CD4-positive, CD25-positive, alpha-beta regulatory T cell (primary cell): ENCODE measurements around the gene KAT2B. TPM values are rescaled to one million over a fixed set of nuclear protein-coding genes. Genes with fewer than 3 reads are reported as not detected.
A peak's percentile ranks its signal among the peaks of the same experiment; 100 is the strongest.

Experiments
- ATAC-seq, 2 donors: fragments of 150-1000 bp; cut with Tn5 transposase; one replicate each; pipeline ENCODE4 v1.10.0; 2021; ENCODE audit warnings: low read depth in 2 of 2, moderate number of reproducible peaks in 2 of 2, moderate library complexity in 1 of 2
- DNase-seq, 3 donors: peaks; one replicate each; pipeline versions ENCODE4 v3.0.0 to v3.0.0-alpha.2; 2012 to 2022; ENCODE audit warnings: mixed read lengths in 1 of 3
- H3K27ac ChIP-seq: one replicate; pipeline ENCODE4 v1.7.0; 2013; ENCODE audit warnings: mild to moderate bottlenecking, low read length; ENCODE audit not compliant: insufficient read depth, poor library complexity, severe bottlenecking
- H3K27me3 ChIP-seq: one replicate; pipeline ENCODE4 v1.7.0; 2013; ENCODE audit warnings: low read length; ENCODE audit not compliant: control insufficient read depth, insufficient read depth
- H3K36me3 ChIP-seq: one replicate; pipeline ENCODE4 v1.7.0; 2013; ENCODE audit warnings: mild to moderate bottlenecking, low read length, moderate library complexity; ENCODE audit not compliant: control insufficient read depth, insufficient read depth
- H3K4me1 ChIP-seq: 2 replicates; pipeline ENCODE4 v1.7.0; 2013; ENCODE audit warnings: mild to moderate bottlenecking, low read length; ENCODE audit not compliant: insufficient read depth, control insufficient read depth, poor library complexity, severe bottlenecking
- H3K4me3 ChIP-seq: one replicate; pipeline ENCODE4 v1.7.0; 2013; ENCODE audit warnings: low read depth, mild to moderate bottlenecking, low read length, moderate library complexity
- H3K9me3 ChIP-seq, 2 experiments: 1 replicate in 1 of 2; 2 replicates in 1 of 2; pipeline ENCODE4 v1.7.0; 2013; ENCODE audit warnings: low read length in 2 of 2, mild to moderate bottlenecking in 1 of 2, moderate library complexity in 1 of 2; ENCODE audit not compliant: control insufficient read depth in 2 of 2
- H3K27ac Mint-ChIP-seq, 3 donors: one replicate each; pipeline ENCODE4 v1.8.0; 2020 to 2022; ENCODE audit warnings: mild to moderate bottlenecking in 3 of 3, mixed read lengths in 3 of 3, moderate library complexity in 2 of 3
- H3K27me3 Mint-ChIP-seq: one replicate; pipeline ENCODE4 v1.8.0; 2022; ENCODE audit warnings: mild to moderate bottlenecking, mixed read lengths
- H3K36me3 Mint-ChIP-seq: one replicate; pipeline ENCODE4 v1.8.0; 2020; ENCODE audit warnings: mixed read lengths
- H3K4me1 Mint-ChIP-seq, 4 donors: one replicate each; pipeline ENCODE4 v1.8.0; 2020 to 2022; ENCODE audit warnings: mixed read lengths in 4 of 4, mild to moderate bottlenecking in 1 of 4
- H3K4me3 Mint-ChIP-seq, 4 donors: one replicate each; pipeline ENCODE4 v1.8.0; 2020 to 2022; ENCODE audit warnings: mild to moderate bottlenecking in 4 of 4, mixed read lengths in 4 of 4, moderate library complexity in 3 of 4
- H3K9me3 Mint-ChIP-seq, 7 donors: one replicate each; pipeline ENCODE4 v1.8.0; 2020 to 2022; ENCODE audit warnings: mixed read lengths in 7 of 7, mild to moderate bottlenecking in 3 of 7, moderate library complexity in 2 of 7
- polyA plus RNA-seq, 4 donors: library from polyadenylated mRNA; unstranded; fragments of 300-500 nt; fragmentation: Illumina TruSeq; gene quantifications; one replicate each; pipeline ENCODE4 v1.2.3, GENCODE V29; 2021
- total RNA-seq: library from RNA; stranded (reverse); gene quantifications from one replicate; pipeline ENCODE4 v1.2.3, GENCODE V29; 2022

KAT2B gene
- total and polyA plus RNA-seq, 5 donors from 2014 or later, result 5.7 to 185 (median 8.7) TPM

DNA sequence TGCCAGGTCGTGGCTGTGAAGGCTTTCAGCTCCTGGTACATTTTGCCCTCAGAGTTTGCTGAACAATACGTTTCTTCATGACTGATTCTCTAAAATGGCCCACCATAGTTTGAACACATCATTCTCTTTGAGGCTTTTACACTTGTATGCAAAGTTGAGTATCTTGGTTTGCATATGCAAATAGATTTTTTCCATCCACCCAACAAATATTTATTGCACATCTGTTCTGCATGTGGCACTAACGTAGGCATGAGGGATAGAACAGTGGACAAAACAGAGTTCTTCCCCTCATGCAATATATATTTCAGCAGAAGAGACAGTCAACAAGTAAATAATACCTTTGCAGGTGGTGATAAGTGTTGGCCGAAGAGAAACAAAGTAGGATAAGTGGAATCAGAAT, 55.2 kb downstream of the KAT2B start:
- peaks cover 62% of the 10 kb centered on the region for H3K36me3 Mint-ChIP-seq
- H3K4me1 Mint-ChIP-seq, result peaks cover 27 to 58% (median 48%) of the 10 kb centered on the region in 4 donors
- H3K9me3 Mint-ChIP-seq, result peaks cover 0 to 1% (median 0%) of the 10 kb centered on the region in 7 donors
- no peak for ATAC-seq
- H3K27me3 Mint-ChIP-seq, result no peaks in the 10 kb centered on the region
- no peaks in the 10 kb centered on the region for H3K27me3 ChIP-seq
- peak overlapping the region in 2 of 4 donors; percentile 10 to 36 for H3K4me3 Mint-ChIP-seq
- H3K36me3 ChIP-seq, result peaks cover 53% of the 10 kb centered on the region
- no peak overlapping the region for H3K4me3 ChIP-seq
- no peak for DNase-seq
- no peaks in the 10 kb centered on the region for H3K9me3 ChIP-seq
- H3K27ac ChIP-seq, result no peak overlapping the region
- H3K4me1 ChIP-seq, result peaks cover 20% of the 10 kb centered on the region
- peak overlapping the region in 2 of 3 donors; percentile 10 to 71 for H3K27ac Mint-ChIP-seq

DNA sequence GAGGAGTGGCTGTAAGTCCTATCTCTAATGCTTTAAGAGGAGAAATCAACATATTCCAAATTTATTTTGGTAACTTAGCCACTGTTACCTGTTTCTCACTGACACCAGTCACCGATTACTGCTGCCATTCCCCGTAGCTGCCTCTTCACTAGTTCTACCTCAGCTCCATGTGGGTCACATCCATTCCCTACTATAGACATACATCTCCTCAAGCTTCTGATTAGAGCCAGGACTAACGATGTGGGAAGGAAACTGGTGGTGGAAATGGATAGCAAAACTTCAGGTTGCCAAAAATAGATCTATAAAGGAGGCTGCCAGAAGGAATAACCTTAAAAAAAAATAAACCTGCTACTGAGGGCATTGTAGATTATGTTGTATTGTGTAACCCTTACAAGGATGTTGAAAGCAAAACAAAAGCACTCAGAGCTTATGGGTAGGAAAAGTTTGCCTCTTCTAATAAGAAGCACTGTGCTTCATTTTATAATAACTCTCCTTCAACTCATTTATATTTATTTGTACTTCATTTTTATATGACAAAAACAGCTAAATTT, 56.0 kb downstream of the KAT2B start:
- Histone ChIP-seq H3K27me3 (no peaks in the 10 kb centered on the region), H3K4me3 (no peak overlapping the region), H3K4me1 (peaks cover 26% of the 10 kb centered on the region), H3K27ac (no peak overlapping the region), H3K36me3 (peaks cover 55% of the 10 kb centered on the region), H3K9me3 (no peaks in the 10 kb centered on the region)
- Mint-ChIP-seq H3K36me3 (peaks cover 63% of the 10 kb centered on the region), H3K27ac (peak overlapping the region; percentile 10 to 76 (median 71)), H3K4me3 (no peak overlapping the region), H3K4me1 (peaks cover 26 to 63% (median 49%) of the 10 kb centered on the region in 4 donors), H3K27me3 (no peaks in the 10 kb centered on the region), H3K9me3 (no peaks in the 10 kb centered on the region)
- no peak for DNase-seq
- ATAC-seq, result no peak

DNA sequence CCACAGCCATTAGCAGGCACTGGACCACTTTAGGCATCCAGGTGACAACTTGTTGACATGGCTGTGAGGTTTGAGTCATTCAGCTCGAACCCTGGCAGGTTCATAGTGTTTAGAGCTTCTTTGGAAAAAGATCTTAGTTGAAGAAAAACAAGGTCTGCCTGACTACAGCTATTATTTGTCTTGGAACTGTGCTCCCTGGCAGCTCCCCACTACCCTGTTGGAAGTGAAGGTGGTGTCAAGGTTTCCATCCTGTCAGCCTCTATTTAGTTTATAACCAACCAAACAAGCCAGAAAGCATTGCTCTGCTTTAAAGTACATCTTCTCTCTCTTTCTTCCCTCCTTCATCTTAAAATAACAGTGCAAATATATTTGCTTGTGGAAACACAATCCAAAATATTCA, 56.8 kb downstream of the KAT2B start:
- peaks cover 60% of the 10 kb centered on the region for H3K36me3 Mint-ChIP-seq
- H3K4me1 Mint-ChIP-seq, result peaks cover 21 to 65% (median 50%) of the 10 kb centered on the region in 4 donors
- peak overlapping the region in 1 of 3 donors; percentile 63 for H3K27ac Mint-ChIP-seq
- H3K9me3 Mint-ChIP-seq, result no peaks in the 10 kb centered on the region
- H3K9me3 ChIP-seq, result no peaks in the 10 kb centered on the region
- H3K4me3 ChIP-seq, result no peak overlapping the region
- peak overlapping the region; percentile 35 for H3K27ac ChIP-seq
- H3K4me3 Mint-ChIP-seq, result no peak overlapping the region
- ATAC-seq (no peak), DNase-seq (no peak)
- H3K27me3 Mint-ChIP-seq, result no peaks in the 10 kb centered on the region
- peaks cover 59% of the 10 kb centered on the region for H3K36me3 ChIP-seq
- H3K27me3 ChIP-seq, result no peaks in the 10 kb centered on the region
- peaks cover 32% of the 10 kb centered on the region for H3K4me1 ChIP-seq

DNA sequence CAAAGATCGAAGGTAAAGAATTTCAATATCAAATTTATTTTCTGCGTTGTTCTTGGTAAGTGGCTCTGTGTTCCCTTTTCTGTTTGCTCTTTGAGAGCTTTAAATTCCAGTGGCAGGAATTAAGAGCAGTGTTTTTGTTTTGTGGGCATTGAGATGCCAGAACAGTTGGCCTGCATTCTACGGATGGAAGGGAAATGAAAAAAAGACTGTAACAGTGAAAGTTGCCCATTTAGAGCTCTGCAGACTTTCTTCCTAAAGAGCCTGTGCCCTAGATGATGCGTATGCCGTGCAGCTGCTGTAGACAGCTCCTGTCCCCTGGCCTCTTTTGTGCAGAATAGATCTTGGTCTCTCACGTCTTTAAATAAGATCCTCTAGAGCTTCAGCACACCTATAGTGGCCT, 58.8 kb downstream of the KAT2B start:
- no peaks in the 10 kb centered on the region for H3K27me3 ChIP-seq
- H3K9me3 Mint-ChIP-seq, result no peaks in the 10 kb centered on the region
- no peak overlapping the region for H3K4me3 ChIP-seq
- no peaks in the 10 kb centered on the region for H3K9me3 ChIP-seq
- ATAC-seq (no peak), DNase-seq (no peak)
- peaks cover 52% of the 10 kb centered on the region for H3K36me3 Mint-ChIP-seq
- H3K4me1 Mint-ChIP-seq, result peaks cover 34 to 75% (median 61%) of the 10 kb centered on the region in 4 donors
- peaks cover 51% of the 10 kb centered on the region for H3K36me3 ChIP-seq
- peak overlapping the region in 3 of 4 donors; percentile 1 to 82 (median 66) for H3K4me3 Mint-ChIP-seq
- H3K27ac ChIP-seq, result no peak overlapping the region
- no peaks in the 10 kb centered on the region for H3K27me3 Mint-ChIP-seq
- peaks cover 52% of the 10 kb centered on the region for H3K4me1 ChIP-seq
- peak overlapping the region; percentile 49 to 89 (median 81) for H3K27ac Mint-ChIP-seq

DNA sequence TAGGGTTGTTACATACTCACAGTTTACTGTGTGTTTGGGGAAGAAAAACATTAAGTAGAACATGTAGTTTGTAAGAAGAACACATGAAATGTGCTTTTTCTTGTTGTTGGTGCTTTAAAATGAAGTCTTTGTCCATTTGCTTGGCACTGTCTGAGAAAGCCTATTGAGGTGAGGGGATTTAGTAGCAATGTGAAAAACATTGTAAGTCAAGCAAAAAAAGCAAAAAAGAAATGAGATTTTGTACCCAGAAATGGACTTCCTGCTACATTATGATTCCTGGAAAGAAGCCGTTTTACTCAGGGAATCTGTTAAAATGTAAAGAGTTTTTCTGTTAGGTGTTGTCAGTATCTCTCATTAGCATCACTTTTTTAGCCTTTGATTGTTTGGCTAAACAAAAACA, 59.9 kb downstream of the KAT2B start:
- Histone ChIP-seq H3K27me3 (no peaks in the 10 kb centered on the region), H3K4me3 (peak overlapping the region; percentile 61), H3K4me1 (peaks cover 59% of the 10 kb centered on the region), H3K27ac (peak overlapping the region; percentile 53), H3K36me3 (peaks cover 41% of the 10 kb centered on the region), H3K9me3 (no peaks in the 10 kb centered on the region)
- H3K4me3 Mint-ChIP-seq, result peak overlapping the region; percentile 38 to 83 (median 63)
- H3K4me1 Mint-ChIP-seq, result peaks cover 37 to 75% (median 65%) of the 10 kb centered on the region in 4 donors
- no peaks in the 10 kb centered on the region for H3K9me3 Mint-ChIP-seq
- DNase-seq (peak in 1 of 3 donors; percentile 82), ATAC-seq (no peak)
- peak overlapping the region; percentile 81 to 91 (median 89) for H3K27ac Mint-ChIP-seq
- H3K36me3 Mint-ChIP-seq, result peaks cover 41% of the 10 kb centered on the region
- no peaks in the 10 kb centered on the region for H3K27me3 Mint-ChIP-seq

DNA sequence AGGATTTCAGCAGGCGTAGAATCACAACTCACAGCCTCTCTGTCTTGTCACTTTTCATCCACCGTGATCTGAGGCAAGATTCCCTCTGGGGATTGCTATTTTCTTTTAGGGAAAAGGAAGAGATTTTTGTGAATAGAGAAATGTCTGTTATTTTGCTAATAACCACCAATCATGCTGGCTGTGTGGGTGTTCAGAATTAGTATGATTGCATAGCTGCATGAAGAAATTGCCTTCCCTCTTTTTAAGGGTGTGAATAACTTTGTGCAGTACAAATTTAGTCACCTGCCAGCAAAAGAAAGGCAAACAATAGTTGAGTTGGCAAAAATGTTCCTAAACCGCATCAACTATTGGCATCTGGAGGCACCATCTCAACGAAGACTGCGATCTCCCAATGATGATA, 60.8 kb downstream of the KAT2B start:
- peak overlapping the region in 3 of 4 donors; percentile 30 to 82 (median 43) for H3K4me3 Mint-ChIP-seq
- H3K27me3 ChIP-seq, result no peaks in the 10 kb centered on the region
- no peaks in the 10 kb centered on the region for H3K9me3 ChIP-seq
- no peaks in the 10 kb centered on the region for H3K27me3 Mint-ChIP-seq
- H3K4me1 ChIP-seq, result peaks cover 67% of the 10 kb centered on the region
- H3K9me3 Mint-ChIP-seq, result no peaks in the 10 kb centered on the region
- peak overlapping the region; percentile 10 to 89 (median 76) for H3K27ac Mint-ChIP-seq
- peaks cover 32% of the 10 kb centered on the region for H3K36me3 Mint-ChIP-seq
- ATAC-seq (no peak), DNase-seq (no peak)
- H3K36me3 ChIP-seq, result peaks cover 33% of the 10 kb centered on the region
- H3K4me3 ChIP-seq, result peak overlapping the region; percentile 9
- peaks cover 35 to 82% (median 66%) of the 10 kb centered on the region in 4 donors for H3K4me1 Mint-ChIP-seq
- peak overlapping the region; percentile 53 for H3K27ac ChIP-seq

DNA sequence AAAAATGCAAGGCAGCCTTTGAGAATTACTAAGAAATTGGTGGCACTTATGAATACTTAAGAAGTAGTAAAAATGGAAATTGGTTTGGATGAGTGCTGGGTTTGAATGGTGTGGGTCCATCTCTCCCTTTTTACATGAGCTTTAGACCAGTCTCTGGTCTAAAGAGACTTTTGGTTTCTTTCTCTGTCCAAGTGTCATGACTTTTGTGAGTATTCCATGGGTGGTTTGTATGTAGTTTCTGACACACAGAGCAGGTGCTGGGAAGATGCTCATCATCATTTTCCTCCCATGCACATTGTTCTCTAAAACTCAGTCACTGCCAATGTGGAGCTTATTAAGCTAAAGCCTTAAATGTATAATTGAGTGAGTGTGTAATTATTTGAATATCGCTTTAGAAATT, 63.5 kb downstream of the KAT2B start:
- Mint-ChIP-seq H3K27me3 (no peaks in the 10 kb centered on the region), H3K4me1 (peaks cover 40 to 86% (median 63%) of the 10 kb centered on the region in 4 donors), H3K4me3 (peak overlapping the region; percentile 71 to 81 (median 76)), H3K36me3 (peaks cover 19% of the 10 kb centered on the region), H3K27ac (peak overlapping the region; percentile 86 to 94 (median 91)), H3K9me3 (no peaks in the 10 kb centered on the region)
- Histone ChIP-seq H3K9me3 (no peaks in the 10 kb centered on the region), H3K27ac (peak overlapping the region; percentile 81), H3K4me3 (peak overlapping the region; percentile 73), H3K4me1 (peaks cover 78% of the 10 kb centered on the region), H3K27me3 (no peaks in the 10 kb centered on the region), H3K36me3 (peaks cover 12% of the 10 kb centered on the region)
- DNase-seq, result peak in 1 of 3 donors; percentile 41
- ATAC-seq, result peak in 1 of 2 donors; percentile 5
